Measurements from ENCODE around the gene ZBED4.
A peak's percentile ranks its signal among the peaks of the same experiment; 100 is the strongest.

The ZBED4 gene

DNA sequence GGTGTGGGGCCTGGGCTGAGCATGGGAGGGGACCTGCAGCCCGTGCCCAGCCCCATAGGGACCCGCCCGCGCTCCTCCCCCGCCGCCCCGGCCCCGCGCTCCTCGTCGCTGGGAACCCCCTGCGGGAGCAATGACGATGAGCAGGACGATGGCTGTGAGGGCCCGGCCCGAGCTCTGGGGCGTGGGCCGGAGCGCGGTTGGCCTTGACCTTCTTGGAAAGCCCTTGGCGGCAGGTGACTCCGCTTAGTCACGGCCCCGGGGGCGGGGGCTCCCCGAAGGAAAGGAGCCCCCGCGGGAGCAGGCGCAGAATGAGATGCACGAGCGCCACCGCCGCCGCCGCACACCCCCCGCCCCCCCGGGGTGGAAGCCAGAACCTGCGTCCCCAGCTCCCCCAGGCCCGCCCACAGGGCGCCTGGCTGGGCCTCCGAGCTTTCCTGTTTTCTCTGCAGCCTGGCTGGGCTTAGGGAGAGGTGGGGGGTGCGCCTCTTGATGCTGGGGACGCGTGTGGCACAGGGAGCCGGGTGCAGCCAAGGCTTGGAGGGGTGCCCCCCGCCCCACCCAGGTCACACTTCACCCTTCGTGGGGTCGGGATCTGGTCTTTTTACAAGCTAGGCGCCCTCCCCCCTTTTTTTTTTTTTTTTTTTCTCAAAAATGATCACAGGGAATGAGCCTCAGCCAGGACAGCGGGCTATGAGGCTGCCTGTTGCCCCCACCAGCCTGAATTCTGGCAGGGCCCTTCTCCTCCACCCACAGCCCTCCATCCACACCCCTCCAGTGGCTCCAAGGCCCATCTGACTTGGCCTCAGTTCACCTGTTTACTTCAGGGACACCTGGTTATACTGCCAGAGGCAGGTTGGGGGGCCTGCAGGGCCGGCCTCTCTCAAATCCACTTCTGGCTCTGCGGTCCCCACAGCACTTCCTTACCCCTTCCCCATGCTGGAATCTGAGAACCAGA is 82.7 kb downstream of the ZBED4 start:
- Mint-ChIP-seq H3K36me3 (ENCODE audit: low read depth) (peaks cover 21% of the 10 kb centered on the region), H3K27ac (peak overlapping the region; percentile 95)
- intact Hi-C loops (cut with micrococcal nuclease), result loop anchor here (1.0 to 10.0 kb wide), 2 partner anchors 24 to 269 kb away; partner anchors contain the start of genes PIM3 and SELENOO

DNA sequence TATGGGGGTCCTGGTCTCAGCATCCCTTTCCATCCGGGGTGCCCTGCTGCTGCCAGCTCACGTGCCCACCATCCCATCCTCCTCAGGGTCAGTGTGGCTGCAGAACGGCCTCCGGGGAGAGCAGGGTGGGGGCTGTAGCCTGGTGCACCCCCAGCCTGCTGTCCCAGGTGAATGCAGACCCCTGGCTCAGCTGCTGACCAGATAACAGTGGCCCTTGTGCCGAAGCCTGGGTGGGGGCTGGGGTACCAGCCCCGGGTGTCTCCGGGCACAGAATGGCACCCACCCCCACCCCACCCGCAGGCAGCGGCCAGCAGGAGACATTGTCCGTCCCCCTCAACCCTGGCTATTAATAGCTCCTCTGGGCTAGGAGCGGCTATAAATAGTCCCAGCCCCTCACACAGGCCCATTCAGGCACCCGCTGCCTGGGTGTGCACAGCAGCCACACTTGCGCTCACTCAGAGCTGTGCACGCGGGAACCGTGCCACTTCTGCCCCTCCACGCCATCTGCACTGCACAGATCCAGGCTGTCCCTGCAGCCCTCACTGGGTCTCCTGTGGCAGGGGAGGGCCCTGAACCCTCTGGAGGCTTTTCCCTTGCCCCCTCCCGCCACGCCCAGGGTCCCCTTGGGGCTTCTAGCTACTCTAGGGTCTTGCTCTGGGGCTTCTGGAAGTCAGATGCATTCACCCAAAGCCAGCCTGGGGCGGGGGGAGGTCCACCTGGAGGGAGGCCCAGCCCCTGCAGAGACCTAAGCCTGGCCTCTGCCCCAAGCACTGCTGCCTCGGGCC is 83.5 kb downstream of the ZBED4 start:
- Mint-ChIP-seq H3K27me3 (peaks cover 7% of the 10 kb centered on the region), H3K4me3 (peak overlapping the region; percentile 59), H3K36me3 (ENCODE audit: low read depth) (peaks cover 21% of the 10 kb centered on the region), H3K4me1 (ENCODE audit: low read depth) (peaks cover 70% of the 10 kb centered on the region), H3K27ac (peak overlapping the region; percentile 95), H3K9me3 (no peaks in the 10 kb centered on the region)
- intact Hi-C loops (cut with micrococcal nuclease), result loop anchor here (1.0 to 10.0 kb wide), 2 partner anchors 23 to 268 kb away; partner anchors contain the start of genes PIM3 and SELENOO

More for the DNA sequence above, 82.7 kb downstream of the ZBED4 start:
- Mint-ChIP-seq H3K9me3 (no peaks in the 10 kb centered on the region), H3K27me3 (peaks cover 7% of the 10 kb centered on the region), H3K4me3 (peak overlapping the region; percentile 59), H3K4me1 (ENCODE audit: low read depth) (peaks cover 74% of the 10 kb centered on the region)

DNA sequence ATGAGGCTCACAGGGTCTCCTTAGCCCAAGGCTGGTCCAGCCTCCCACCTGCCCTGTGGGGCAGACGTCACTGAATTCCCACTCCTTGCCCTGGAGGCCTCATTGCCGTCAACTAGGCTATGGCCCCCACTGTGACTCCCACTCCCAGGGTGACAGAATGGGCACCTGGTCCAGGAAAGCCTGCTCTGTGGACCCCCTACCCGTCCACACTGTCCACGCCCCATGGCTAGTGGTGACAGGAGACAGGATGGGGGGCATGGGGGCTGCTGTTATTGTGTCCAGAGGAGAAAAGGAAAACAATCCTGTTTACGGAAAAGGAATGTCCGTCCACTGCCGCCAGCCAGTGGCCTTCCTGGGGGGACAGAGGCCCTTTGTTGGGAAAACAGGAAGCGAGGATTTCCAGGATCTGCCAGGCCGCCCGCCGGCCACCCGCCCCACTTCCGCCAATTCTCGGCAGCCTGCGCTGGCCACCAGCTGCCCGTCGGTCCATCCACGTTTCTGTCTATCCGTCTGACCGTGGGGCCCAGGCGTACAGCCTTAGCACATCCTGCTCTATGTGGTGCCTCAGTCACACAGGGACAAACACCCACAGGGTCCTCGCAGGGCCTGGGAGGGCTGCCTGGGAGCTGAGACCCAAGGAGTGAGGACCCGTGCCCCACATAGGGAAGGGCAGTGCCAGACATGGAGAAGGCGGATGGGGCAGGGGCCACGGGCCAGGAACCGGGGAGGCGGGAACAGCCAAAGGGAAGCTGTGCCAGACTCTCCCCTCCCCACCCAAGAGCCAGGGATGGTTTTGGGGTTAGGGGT is 84.3 kb downstream of the ZBED4 start:
- Mint-ChIP-seq H3K9me3 (no peaks in the 10 kb centered on the region), H3K27me3 (peaks cover 7% of the 10 kb centered on the region), H3K4me1 (ENCODE audit: low read depth) (peaks cover 64% of the 10 kb centered on the region), H3K27ac (peak overlapping the region; percentile 95), H3K4me3 (no peak overlapping the region), H3K36me3 (ENCODE audit: low read depth) (peaks cover 19% of the 10 kb centered on the region)
- intact Hi-C loops (cut with micrococcal nuclease), result loop anchor here (10.0 kb wide), 1 partner anchor 267 kb away; the partner anchor contains the start of gene SELENOO

DNA sequence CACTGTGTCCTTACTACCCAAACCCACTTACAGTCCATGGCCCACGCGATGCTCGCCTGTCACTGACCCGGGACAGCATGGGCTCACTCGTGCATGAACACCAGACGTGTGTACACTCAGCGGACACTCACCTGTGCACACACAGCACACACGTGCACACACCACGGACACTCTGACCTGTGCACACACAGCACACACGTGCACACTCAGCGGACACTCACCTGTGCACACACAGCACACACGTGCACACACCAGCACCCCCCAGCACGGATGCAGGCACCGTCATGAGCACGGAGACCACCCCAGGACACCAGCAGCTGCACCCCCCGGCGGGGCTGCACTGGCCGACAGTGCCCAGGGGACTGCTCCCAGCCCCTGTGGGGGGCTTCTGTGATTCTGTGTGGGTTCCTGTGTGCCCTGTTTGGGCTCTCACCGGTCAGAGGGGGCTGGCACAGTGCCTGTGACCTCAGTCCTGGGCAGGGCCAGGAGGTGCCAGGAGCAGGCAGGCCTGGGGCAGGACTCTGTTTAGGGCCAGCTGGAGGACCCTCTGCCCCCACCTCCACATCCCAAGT is 85.0 kb downstream of the ZBED4 start:
- Mint-ChIP-seq H3K27ac (peak overlapping the region; percentile 95), H3K36me3 (ENCODE audit: low read depth) (peaks cover 12% of the 10 kb centered on the region), H3K4me1 (ENCODE audit: low read depth) (peaks cover 57% of the 10 kb centered on the region), H3K9me3 (no peaks in the 10 kb centered on the region), H3K4me3 (no peak overlapping the region), H3K27me3 (peaks cover 7% of the 10 kb centered on the region)
- intact Hi-C loops (cut with micrococcal nuclease), result loop anchor here (10.0 kb wide), 1 partner anchor 266 kb away; the partner anchor contains the start of gene SELENOO
